Stimulated activated CD8-positive, alpha-beta memory T cell treated with anti-CD3 and anti-CD28 coated beads, Interleukin-7, amount 100 ng/mL, for 24 hours (primary cell): ENCODE measurements around the gene MTRF1.
"Not testable (repeated sequence)": the region's sequence is repeated elsewhere in the genome, so short reads cannot be mapped to it uniquely, and the experiment has no call there.

Source experiments
- DNase-seq: peaks from one replicate; pipeline ENCODE4 v3.0.0-alpha.2; 2020; ENCODE audit warnings: low read depth

The MTRF1 gene

GRCh38 chr13:41222259-41222852 lies 41.0 kb downstream of the MTRF1 start:
- DNase-seq = no peak

- no peak for DNase-seq
These were observed 43.0 kb downstream of the MTRF1 start for GRCh38 chr13:41220401-41220800.

- no peak for DNase-seq
These were observed 47.2 kb downstream of the MTRF1 start for GRCh38 chr13:41216160-41216559.

GRCh38 chr13:41213919-41214318 lies 49.5 kb downstream of the MTRF1 start:
- no peak for DNase-seq

GRCh38 chr13:41213316-41213715 lies 50.1 kb downstream of the MTRF1 start:
- DNase-seq = no peak

GRCh38 chr13:41212881-41213280 lies 50.5 kb downstream of the MTRF1 start:
- no peak for DNase-seq

GRCh38 chr13:41211062-41211461 lies 52.3 kb downstream of the MTRF1 start:
- no peak for DNase-seq

- DNase-seq = no peak
These were observed 56.9 kb downstream of the MTRF1 start for GRCh38 chr13:41206467-41206866.

- DNase-seq = no peak
These were observed 59.6 kb downstream of the MTRF1 start for GRCh38 chr13:41203810-41204209.

GRCh38 chr13:41200126-41200525 lies 63.2 kb downstream of the MTRF1 start:
- no peak for DNase-seq

- DNase-seq = no peak
These were observed 63.9 kb downstream of the MTRF1 start for GRCh38 chr13:41199526-41199925.

GRCh38 chr13:41199079-41199478 lies 64.3 kb downstream of the MTRF1 start:
- no peak for DNase-seq

GRCh38 chr13:41196620-41197019 lies 66.8 kb downstream of the MTRF1 start:
- no peak for DNase-seq

GRCh38 chr13:41196011-41196410 lies 67.4 kb downstream of the MTRF1 start:
- no peak for DNase-seq

GRCh38 chr13:41193919-41194824 lies 69.2 kb downstream of the MTRF1 start, which contains the start of gene KBTBD7:
TSS of gene KBTBD7 (minus strand) at chr13:41194569. CDS start at chr13:41194257, 312 bp downstream.
- peak; percentile 85 for DNase-seq

GRCh38 chr13:41193469-41193868 lies 69.9 kb downstream of the MTRF1 start:
- no peak for DNase-seq

GRCh38 chr13:41188584-41188983 lies 74.8 kb downstream of the MTRF1 start:
- no peak for DNase-seq

GRCh38 chr13:41186481-41186880 lies 76.9 kb downstream of the MTRF1 start:
- DNase-seq = no peak

GRCh38 chr13:41182231-41182630 lies 81.1 kb downstream of the MTRF1 start:
- DNase-seq = no peak

GRCh38 chr13:41179593-41180250 lies 83.7 kb downstream of the MTRF1 start:
- DNase-seq = no peak

- no peak for DNase-seq
These were observed 85.3 kb downstream of the MTRF1 start for GRCh38 chr13:41178040-41178439.

GRCh38 chr13:41177616-41178015 lies 85.8 kb downstream of the MTRF1 start:
- DNase-seq = no peak

GRCh38 chr13:41175576-41175975 lies 87.8 kb downstream of the MTRF1 start:
- not testable (repeated sequence) for DNase-seq
